Keratinocyte (primary cell): ENCODE results near the gene GLI3. TPM values are rescaled to one million over a fixed set of nuclear protein-coding genes. Genes with fewer than 3 reads are reported as not detected.

ENCODE experiments used
- DNase-seq: peaks from one replicate; pipeline ENCODE4 v3.0.0-alpha.2; 2011; ENCODE audit warnings: low read depth, missing footprints, low spot score
- FAIRE-seq: peaks from 2 replicates; lab custom pipeline; 2011; peaks lifted over from hg19 to GRCh38; lab: Jason Lieb, UNC
- H2AFZ ChIP-seq: 2 replicates; pipeline ENCODE4 v1.6.0; 2012; ENCODE audit warnings: low read length, control low read depth, inconsistent platforms; ENCODE audit not compliant: control insufficient read depth
- H3K27ac ChIP-seq: 2 replicates; pipeline ENCODE4 v1.5.1; 2011; ENCODE audit warnings: low read length; ENCODE audit not compliant: control insufficient read depth, insufficient read depth
- H3K27me3 ChIP-seq: 3 replicates; pipeline ENCODE4 v1.6.0; 2011; ENCODE audit warnings: low read length; ENCODE audit not compliant: control insufficient read depth, insufficient read depth; ENCODE audit errors: extremely low read depth
- H3K36me3 ChIP-seq, 2 experiments: 2 replicates in 1 of 2; 3 replicates in 1 of 2; pipeline ENCODE4 v1.5.1; 2011; ENCODE audit warnings: low read length in 2 of 2, mild to moderate bottlenecking in 1 of 2; ENCODE audit not compliant: control insufficient read depth in 2 of 2, insufficient read depth in 2 of 2; ENCODE audit errors: extremely low read depth in 1 of 2
- H3K4me1 ChIP-seq: 3 replicates; pipeline ENCODE4 v1.5.1; 2011; ENCODE audit warnings: low read length; ENCODE audit not compliant: control insufficient read depth, insufficient read depth; ENCODE audit errors: extremely low read depth
- H3K4me2 ChIP-seq: 3 replicates; pipeline ENCODE4 v1.6.0; 2011; ENCODE audit warnings: low read depth, low read length; ENCODE audit not compliant: control insufficient read depth, insufficient read depth; ENCODE audit errors: extremely low read depth
- H3K4me3 ChIP-seq, 3 experiments: fragments of 200-600 bp in 1 of 3; sonication (generic) in 1 of 3; 2 replicates in 2 of 3; 3 replicates in 1 of 3; pipeline ENCODE4 v1.5.1; 2011 to 2016; ENCODE audit warnings: low read length in 3 of 3, mild to moderate bottlenecking in 3 of 3, control low read depth in 2 of 3, inconsistent platforms in 1 of 3, low read depth in 1 of 3, mixed read lengths in 1 of 3, mixed run types in 1 of 3, moderate library complexity in 1 of 3; ENCODE audit not compliant: control insufficient read depth in 2 of 3, insufficient read depth in 2 of 3; ENCODE audit errors: extremely low read depth in 1 of 3
- H3K79me2 ChIP-seq: 2 replicates; pipeline ENCODE4 v1.6.0; 2012; ENCODE audit warnings: low read length; ENCODE audit not compliant: control insufficient read depth, insufficient read depth
- H3K9ac ChIP-seq: 3 replicates; pipeline ENCODE4 v1.6.0; 2011; ENCODE audit warnings: low read length; ENCODE audit not compliant: control insufficient read depth, insufficient read depth; ENCODE audit errors: extremely low read depth
- H3K9me1 ChIP-seq: 3 replicates; pipeline ENCODE4 v1.6.0; 2011; ENCODE audit warnings: low read length; ENCODE audit not compliant: control insufficient read depth, insufficient read depth; ENCODE audit errors: extremely low read depth
- H3K9me3 ChIP-seq: 2 replicates; pipeline ENCODE4 v1.5.1; 2012; ENCODE audit warnings: low read depth, low read length; ENCODE audit not compliant: control insufficient read depth
- H4K20me1 ChIP-seq: 3 replicates; pipeline ENCODE4 v1.6.0; 2011; ENCODE audit warnings: low read length; ENCODE audit not compliant: control insufficient read depth, insufficient read depth; ENCODE audit errors: extremely low read depth
- CTCF ChIP-seq, 3 experiments: IDR thresholded peaks in 1 of 3; conservative IDR thresholded peaks in 1 of 3; optimal IDR thresholded peaks in 1 of 3; 2 replicates in 2 of 3; 3 replicates in 1 of 3; pipeline versions ENCODE3 to v1.5.1; 2011; ENCODE audit warnings: low read length in 3 of 3, mild to moderate bottlenecking in 3 of 3, moderate library complexity in 2 of 3, control low read depth in 1 of 3, inconsistent platforms in 1 of 3; ENCODE audit not compliant: insufficient read depth in 2 of 3; ENCODE audit errors: extremely low read depth in 1 of 3
- EZH2 ChIP-seq: IDR thresholded peaks from one replicate; pipeline ENCODE4 v1.6.1; 2012; ENCODE audit warnings: inconsistent platforms, mild to moderate bottlenecking, low read length, moderate library complexity
- dilution Hi-C: fragments of 300-500 bp; cut with MboI; formaldehyde crosslinking; loops from one replicate; pipeline ENCODE4 v1.7.0; 2020; ENCODE audit warnings: low sequenced_read_pairs; ENCODE audit not compliant: extremely low pct_ligation_motif_present
- polyA plus RNA-seq, 5 experiments: library from polyadenylated mRNA; depleted of rRNA in 3 of 5; stranded (reverse) in 3 of 5; stranded (forward) in 1 of 5; unstranded in 1 of 5; fragments of >200 nt; gene quantifications; 1 replicate in 1 of 5; 2 replicates in 3 of 5; 3 replicates in 1 of 5; pipeline versions ENCODE4 v1.2.1 to v1.2.3, GENCODE V29; 2011 to 2012; ENCODE audit warnings: missing spikeins in 2 of 5, low read depth in 1 of 5, low replicate concordance in 1 of 5

GLI3 gene
- polyA plus RNA-seq, 1 donor (not counting 4 experiments of a cell fraction or from before 2014, with no cell fraction given) = 3.6 TPM

DNA sequence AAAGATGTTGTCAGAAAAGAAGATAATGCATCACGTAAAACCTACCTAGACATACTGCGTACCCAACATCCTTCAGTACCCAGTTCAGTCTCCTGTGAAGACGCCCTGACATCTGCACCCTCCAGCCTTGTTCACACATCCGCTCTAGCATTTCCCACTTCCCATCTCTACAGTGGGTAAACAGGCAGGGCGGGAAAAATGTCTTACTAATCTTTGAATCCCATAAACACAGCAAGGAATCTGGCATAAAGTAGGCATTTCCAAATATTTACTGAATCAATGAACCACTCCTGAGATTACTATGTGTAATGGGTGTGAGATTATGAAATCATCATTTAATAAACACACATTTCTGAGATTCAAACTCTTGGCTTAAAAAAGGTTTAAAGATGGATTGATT is 132.8 kb downstream of the GLI3 start:
- Histone ChIP-seq H4K20me1 (no peaks in the 10 kb centered on the region), H3K4me3 (no peak overlapping the region), H3K9me3 (no peaks in the 10 kb centered on the region), H3K27ac (no peak overlapping the region), H2AFZ (no peak overlapping the region), H3K36me3 (no peaks in the 10 kb centered on the region), H3K9me1 (no peaks in the 10 kb centered on the region), H3K27me3 (no peaks in the 10 kb centered on the region), H3K4me1 (peaks cover 47% of the 10 kb centered on the region), H3K79me2 (no peaks in the 10 kb centered on the region), H3K4me2 (no peak overlapping the region), H3K9ac (no peak overlapping the region)
- dilution Hi-C loops = no loop called here
- FAIRE-seq (peak; percentile 61), DNase-seq (no peak)
- TF ChIP-seq EZH2 (no peak), CTCF (optimal IDR thresholded peaks at IDR 0.05 in 1 of 3, IDR thresholded peaks at IDR 0.05 in 1 of 3, conservative IDR thresholded peaks at IDR 0.05 in 1 of 3; ENCODE audit: extremely low read depth in 1 of 3, insufficient read depth in 2 of 3, low read length in 3 of 3) (no peak)

DNA sequence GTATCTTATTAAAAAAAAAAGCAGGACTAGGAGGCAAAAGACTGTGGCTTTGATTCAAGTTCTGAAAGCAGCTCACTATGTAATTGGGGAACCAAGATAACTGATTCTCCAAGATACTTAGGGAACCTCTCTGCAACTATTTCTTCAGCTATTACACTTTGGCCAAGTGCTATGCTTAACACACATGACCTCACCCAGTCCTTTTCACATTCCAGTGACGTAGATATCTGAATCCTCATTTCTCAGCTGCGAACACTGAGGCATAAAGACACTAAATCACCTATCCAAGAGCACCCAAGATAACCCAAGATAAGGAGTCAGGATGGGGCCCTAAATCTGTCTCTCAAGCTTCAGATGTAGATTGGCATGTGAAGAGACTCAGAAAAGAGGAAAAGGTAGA is 133.6 kb downstream of the GLI3 start:
- Histone ChIP-seq H3K36me3 (no peaks in the 10 kb centered on the region), H3K4me3 (no peak overlapping the region), H3K9ac (no peak overlapping the region), H3K4me2 (no peak overlapping the region), H3K9me3 (no peaks in the 10 kb centered on the region), H2AFZ (no peak overlapping the region), H3K27ac (no peak overlapping the region), H3K4me1 (peaks cover 54% of the 10 kb centered on the region), H3K27me3 (no peaks in the 10 kb centered on the region), H3K9me1 (no peaks in the 10 kb centered on the region), H4K20me1 (no peaks in the 10 kb centered on the region), H3K79me2 (no peaks in the 10 kb centered on the region)
- DNase-seq = no peak
- no peak for FAIRE-seq
- TF ChIP-seq CTCF (optimal IDR thresholded peaks at IDR 0.05 in 1 of 3, IDR thresholded peaks at IDR 0.05 in 1 of 3, conservative IDR thresholded peaks at IDR 0.05 in 1 of 3; ENCODE audit: extremely low read depth in 1 of 3, insufficient read depth in 2 of 3, low read length in 3 of 3) = no peak
- no peak for TF ChIP-seq EZH2
- dilution Hi-C loops = no loop called here
